HepG2 (cell line): ENCODE results near the gene CIAO2B. TPM values are rescaled to one million over a fixed set of nuclear protein-coding genes. Genes with fewer than 3 reads are reported as not detected.

Experiments used
- CAMTA2 ChIP-seq: sonication (generic); formaldehyde crosslinking; IDR thresholded peaks from 2 replicates; pipeline ENCODE4 v1.4.0; 2020; ENCODE audit warnings: mild to moderate bottlenecking, missing genetic modification reagents, borderline replicate concordance
- MBNL3 ChIP-seq: fragments of 250-450 bp; sonication (Bioruptor Pico); conservative IDR thresholded peaks from 2 replicates; pipeline ENCODE4 v1.8.0; 2022; ENCODE audit warnings: mild to moderate bottlenecking, inconsistent platforms
- MTF1 ChIP-seq: sonication (generic); formaldehyde crosslinking; IDR thresholded peaks from 2 replicates; pipeline ENCODE4 v1.5.0; 2020; ENCODE audit warnings: missing genetic modification reagents
- NCOR1 ChIP-seq: fragments of 200-600 bp; sonication (generic); IDR thresholded peaks from 2 replicates; pipeline ENCODE4 v1.7.0; 2017; ENCODE audit warnings: antibody characterized with exemption, low read length, borderline replicate concordance
- PAF1 ChIP-seq: IDR thresholded peaks from 2 replicates; pipeline ENCODE4 v1.6.1; 2016; ENCODE audit warnings: missing genetic modification reagents, missing compliant biosample characterization
- PHF21A ChIP-seq: sonication (generic); formaldehyde crosslinking; IDR thresholded peaks from 2 replicates; pipeline ENCODE4 v1.5.0; 2020; ENCODE audit warnings: mild to moderate bottlenecking, missing genetic modification reagents
- RBAK ChIP-seq: sonication (generic); formaldehyde crosslinking; IDR thresholded peaks from 2 replicates; pipeline ENCODE4 v1.5.1; 2020; ENCODE audit warnings: mild to moderate bottlenecking, missing genetic modification reagents
- SP1 ChIP-seq, 2 experiments: fragments of 450-650 bp in 1 of 2; sonication (generic) in 1 of 2; formaldehyde crosslinking in 1 of 2; IDR thresholded peaks; 2 replicates each; pipeline versions ENCODE4 v1.4.0 to v1.6.1; 2016 to 2020; ENCODE audit warnings: missing genetic modification reagents in 1 of 2
- SRY ChIP-seq: sonication (generic); formaldehyde crosslinking; IDR thresholded peaks from 2 replicates; pipeline ENCODE4 v1.8.0; 2022; ENCODE audit warnings: mild to moderate bottlenecking, missing genetic modification reagents
- ZBTB3 ChIP-seq: sonication (generic); formaldehyde crosslinking; IDR thresholded peaks from 2 replicates; pipeline ENCODE4 v1.4.0; 2020; ENCODE audit warnings: low read depth, mild to moderate bottlenecking, moderate library complexity, missing genetic modification reagents, borderline replicate concordance
- ZFP90 ChIP-seq: sonication (generic); formaldehyde crosslinking; IDR thresholded peaks from 2 replicates; pipeline ENCODE4 v1.8.0; 2022; ENCODE audit warnings: missing genetic modification reagents, mild to moderate bottlenecking, inconsistent platforms, borderline replicate concordance
- ZNF546 ChIP-seq: sonication (generic); formaldehyde crosslinking; conservative IDR thresholded peaks from 2 replicates; pipeline ENCODE4 v1.8.1; 2023; ENCODE audit warnings: mild to moderate bottlenecking, missing genetic modification reagents
- polyA plus RNA-seq, 8 experiments: library from polyadenylated mRNA; depleted of rRNA in 3 of 8; stranded (reverse) in 7 of 8; unstranded in 1 of 8; fragments of >200 nt; fragmentation: Illumina TruSeq in 4 of 8; extraction: Trizol in 4 of 8; gene quantifications; 2 replicates each; pipeline versions ENCODE4 v1.2.1 to v1.2.3, GENCODE V29; 2011 to 2016; ENCODE audit warnings: low read depth in 4 of 8, missing spikeins in 1 of 8, mixed read lengths in 1 of 8; ENCODE audit not compliant: insufficient read depth in 1 of 8
- total RNA-seq, 5 experiments: library from RNA; depleted of rRNA; stranded (reverse); fragments of >200 nt; fragmentation: Illumina TruSeq; extraction: Trizol; gene quantifications; 2 replicates each; pipeline ENCODE4 v1.2.3, GENCODE V29; 2016; ENCODE audit warnings: low read depth in 1 of 5
- TF ChIP-seq, protein P1 (sequence below): sonication (generic); formaldehyde crosslinking; IDR thresholded peaks from 2 replicates; pipeline ENCODE4 v1.5.1; 2020; ENCODE audit warnings: mild to moderate bottlenecking, missing genetic modification reagents, borderline replicate concordance
- TF ChIP-seq, protein P2 (sequence below): sonication (generic); formaldehyde crosslinking; IDR thresholded peaks from 2 replicates; pipeline ENCODE4 v1.4.0; 2020; ENCODE audit warnings: missing genetic modification reagents
- TF ChIP-seq, protein P3 (sequence below): sonication (generic); formaldehyde crosslinking; IDR thresholded peaks from 2 replicates; pipeline ENCODE4 v1.8.0; 2022; ENCODE audit warnings: mild to moderate bottlenecking, missing genetic modification reagents; ENCODE audit not compliant: insufficient replicate concordance
- TF ChIP-seq, protein P4 (sequence below): sonication (generic); formaldehyde crosslinking; IDR thresholded peaks from 2 replicates; pipeline ENCODE4 v1.9.0; 2021; ENCODE audit warnings: missing genetic modification reagents, mild to moderate bottlenecking, borderline replicate concordance

CIAO2B gene
- total and polyA plus RNA-seq, 2 of the 13 experiments (the other 11 are each of a cell fraction or from before 2014, with no cell fraction given) = 157 to 293 TPM

DNA sequence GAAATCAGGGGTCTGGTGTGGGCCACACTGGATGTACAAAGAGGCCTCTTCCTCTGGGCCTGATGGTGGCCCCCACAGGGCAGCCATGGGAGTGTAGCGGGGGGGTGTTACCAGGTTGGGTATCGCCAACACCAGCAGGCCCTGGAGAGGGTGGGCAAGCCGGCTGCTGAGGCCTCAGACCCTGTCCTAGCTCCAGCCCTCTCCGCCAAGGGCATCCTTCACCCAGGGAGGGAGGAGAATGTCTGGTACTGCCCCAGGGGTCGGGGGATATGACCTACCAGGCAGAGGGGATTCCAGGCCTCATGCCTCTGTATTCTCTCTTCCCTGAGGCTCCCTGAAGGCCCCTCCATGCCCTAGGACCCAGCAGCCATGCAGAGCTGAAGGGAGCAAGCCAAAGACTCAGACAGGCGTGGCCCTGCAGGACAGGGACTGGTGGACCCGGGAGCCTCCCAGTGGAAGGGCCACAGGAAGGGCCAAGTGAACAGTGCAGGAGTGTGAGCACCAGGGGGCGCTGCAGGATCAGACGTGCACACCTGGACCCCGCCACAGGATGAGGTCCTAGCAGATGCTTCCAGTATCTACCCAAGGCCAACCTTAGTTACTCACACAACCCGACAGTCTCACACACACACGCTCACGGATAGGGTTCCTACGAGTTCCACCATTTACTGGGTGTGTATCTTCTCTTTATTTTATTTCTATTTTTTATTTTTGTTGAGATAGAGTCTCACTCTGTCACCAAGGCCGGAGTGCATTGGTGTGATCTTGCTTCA, 43.3 kb upstream of the CIAO2B start (continued):
- TF ChIP-seq, protein P1, sequence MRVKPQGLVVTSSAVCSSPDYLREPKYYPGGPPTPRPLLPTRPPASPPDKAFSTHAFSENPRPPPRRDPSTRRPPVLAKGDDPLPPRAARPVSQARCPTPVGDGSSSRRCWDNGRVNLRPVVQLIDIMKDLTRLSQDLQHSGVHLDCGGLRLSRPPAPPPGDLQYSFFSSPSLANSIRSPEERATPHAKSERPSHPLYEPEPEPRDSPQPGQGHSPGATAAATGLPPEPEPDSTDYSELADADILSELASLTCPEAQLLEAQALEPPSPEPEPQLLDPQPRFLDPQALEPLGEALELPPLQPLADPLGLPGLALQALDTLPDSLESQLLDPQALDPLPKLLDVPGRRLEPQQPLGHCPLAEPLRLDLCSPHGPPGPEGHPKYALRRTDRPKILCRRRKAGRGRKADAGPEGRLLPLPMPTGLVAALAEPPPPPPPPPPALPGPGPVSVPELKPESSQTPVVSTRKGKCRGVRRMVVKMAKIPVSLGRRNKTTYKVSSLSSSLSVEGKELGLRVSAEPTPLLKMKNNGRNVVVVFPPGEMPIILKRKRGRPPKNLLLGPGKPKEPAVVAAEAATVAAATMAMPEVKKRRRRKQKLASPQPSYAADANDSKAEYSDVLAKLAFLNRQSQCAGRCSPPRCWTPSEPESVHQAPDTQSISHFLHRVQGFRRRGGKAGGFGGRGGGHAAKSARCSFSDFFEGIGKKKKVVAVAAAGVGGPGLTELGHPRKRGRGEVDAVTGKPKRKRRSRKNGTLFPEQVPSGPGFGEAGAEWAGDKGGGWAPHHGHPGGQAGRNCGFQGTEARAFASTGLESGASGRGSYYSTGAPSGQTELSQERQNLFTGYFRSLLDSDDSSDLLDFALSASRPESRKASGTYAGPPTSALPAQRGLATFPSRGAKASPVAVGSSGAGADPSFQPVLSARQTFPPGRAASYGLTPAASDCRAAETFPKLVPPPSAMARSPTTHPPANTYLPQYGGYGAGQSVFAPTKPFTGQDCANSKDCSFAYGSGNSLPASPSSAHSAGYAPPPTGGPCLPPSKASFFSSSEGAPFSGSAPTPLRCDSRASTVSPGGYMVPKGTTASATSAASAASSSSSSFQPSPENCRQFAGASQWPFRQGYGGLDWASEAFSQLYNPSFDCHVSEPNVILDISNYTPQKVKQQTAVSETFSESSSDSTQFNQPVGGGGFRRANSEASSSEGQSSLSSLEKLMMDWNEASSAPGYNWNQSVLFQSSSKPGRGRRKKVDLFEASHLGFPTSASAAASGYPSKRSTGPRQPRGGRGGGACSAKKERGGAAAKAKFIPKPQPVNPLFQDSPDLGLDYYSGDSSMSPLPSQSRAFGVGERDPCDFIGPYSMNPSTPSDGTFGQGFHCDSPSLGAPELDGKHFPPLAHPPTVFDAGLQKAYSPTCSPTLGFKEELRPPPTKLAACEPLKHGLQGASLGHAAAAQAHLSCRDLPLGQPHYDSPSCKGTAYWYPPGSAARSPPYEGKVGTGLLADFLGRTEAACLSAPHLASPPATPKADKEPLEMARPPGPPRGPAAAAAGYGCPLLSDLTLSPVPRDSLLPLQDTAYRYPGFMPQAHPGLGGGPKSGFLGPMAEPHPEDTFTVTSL (CRISPR knock-in tag) = no peak
- TF ChIP-seq PHF21A (CRISPR knock-in tag) (peak; percentile 56; the same call in 1 of the 2 replicates), ZNF546 (no peak), MBNL3 (no peak), CAMTA2 (CRISPR knock-in tag) (no peak), MTF1 (CRISPR knock-in tag) (no peak), SP1 (IDR thresholded peaks at IDR 0.05) (no peak), SP1 (CRISPR knock-in tag; IDR thresholded peaks at IDR 0.05) (peak; percentile 74), ZFP90 (CRISPR knock-in tag) (no peak), PAF1 (no peak), NCOR1 (no peak), ZBTB3 (no peak), RBAK (CRISPR knock-in tag) (no peak), SRY (CRISPR knock-in tag) (no peak; the same call in 1 of the 2 replicates)
- TF ChIP-seq, protein P2, sequence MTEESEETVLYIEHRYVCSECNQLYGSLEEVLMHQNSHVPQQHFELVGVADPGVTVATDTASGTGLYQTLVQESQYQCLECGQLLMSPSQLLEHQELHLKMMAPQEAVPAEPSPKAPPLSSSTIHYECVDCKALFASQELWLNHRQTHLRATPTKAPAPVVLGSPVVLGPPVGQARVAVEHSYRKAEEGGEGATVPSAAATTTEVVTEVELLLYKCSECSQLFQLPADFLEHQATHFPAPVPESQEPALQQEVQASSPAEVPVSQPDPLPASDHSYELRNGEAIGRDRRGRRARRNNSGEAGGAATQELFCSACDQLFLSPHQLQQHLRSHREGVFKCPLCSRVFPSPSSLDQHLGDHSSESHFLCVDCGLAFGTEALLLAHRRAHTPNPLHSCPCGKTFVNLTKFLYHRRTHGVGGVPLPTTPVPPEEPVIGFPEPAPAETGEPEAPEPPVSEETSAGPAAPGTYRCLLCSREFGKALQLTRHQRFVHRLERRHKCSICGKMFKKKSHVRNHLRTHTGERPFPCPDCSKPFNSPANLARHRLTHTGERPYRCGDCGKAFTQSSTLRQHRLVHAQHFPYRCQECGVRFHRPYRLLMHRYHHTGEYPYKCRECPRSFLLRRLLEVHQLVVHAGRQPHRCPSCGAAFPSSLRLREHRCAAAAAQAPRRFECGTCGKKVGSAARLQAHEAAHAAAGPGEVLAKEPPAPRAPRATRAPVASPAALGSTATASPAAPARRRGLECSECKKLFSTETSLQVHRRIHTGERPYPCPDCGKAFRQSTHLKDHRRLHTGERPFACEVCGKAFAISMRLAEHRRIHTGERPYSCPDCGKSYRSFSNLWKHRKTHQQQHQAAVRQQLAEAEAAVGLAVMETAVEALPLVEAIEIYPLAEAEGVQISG (CRISPR knock-in tag) = peak; percentile 73
- TF ChIP-seq, protein P3, sequence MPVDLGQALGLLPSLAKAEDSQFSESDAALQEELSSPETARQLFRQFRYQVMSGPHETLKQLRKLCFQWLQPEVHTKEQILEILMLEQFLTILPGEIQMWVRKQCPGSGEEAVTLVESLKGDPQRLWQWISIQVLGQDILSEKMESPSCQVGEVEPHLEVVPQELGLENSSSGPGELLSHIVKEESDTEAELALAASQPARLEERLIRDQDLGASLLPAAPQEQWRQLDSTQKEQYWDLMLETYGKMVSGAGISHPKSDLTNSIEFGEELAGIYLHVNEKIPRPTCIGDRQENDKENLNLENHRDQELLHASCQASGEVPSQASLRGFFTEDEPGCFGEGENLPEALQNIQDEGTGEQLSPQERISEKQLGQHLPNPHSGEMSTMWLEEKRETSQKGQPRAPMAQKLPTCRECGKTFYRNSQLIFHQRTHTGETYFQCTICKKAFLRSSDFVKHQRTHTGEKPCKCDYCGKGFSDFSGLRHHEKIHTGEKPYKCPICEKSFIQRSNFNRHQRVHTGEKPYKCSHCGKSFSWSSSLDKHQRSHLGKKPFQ (CRISPR knock-in tag) = no peak
- TF ChIP-seq, protein P4, sequence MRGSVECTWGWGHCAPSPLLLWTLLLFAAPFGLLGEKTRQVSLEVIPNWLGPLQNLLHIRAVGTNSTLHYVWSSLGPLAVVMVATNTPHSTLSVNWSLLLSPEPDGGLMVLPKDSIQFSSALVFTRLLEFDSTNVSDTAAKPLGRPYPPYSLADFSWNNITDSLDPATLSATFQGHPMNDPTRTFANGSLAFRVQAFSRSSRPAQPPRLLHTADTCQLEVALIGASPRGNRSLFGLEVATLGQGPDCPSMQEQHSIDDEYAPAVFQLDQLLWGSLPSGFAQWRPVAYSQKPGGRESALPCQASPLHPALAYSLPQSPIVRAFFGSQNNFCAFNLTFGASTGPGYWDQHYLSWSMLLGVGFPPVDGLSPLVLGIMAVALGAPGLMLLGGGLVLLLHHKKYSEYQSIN (CRISPR knock-in tag) = 0 out of 2 replicates have a peak, but pooled peaks have one; percentile 29
